HEK293 (cell line): ENCODE data around the gene WDR13.

Experiments
- CTCF ChIA-PET: fragments of 350-600 bp; formaldehyde crosslinking; extraction: SDS; loops from one replicate; lab custom pipeline; 2021; ENCODE audit warnings: antibody characterized with exemption; lab: Yijun Ruan, JAX
- POLR2A ChIA-PET: fragments of 300-600 bp; formaldehyde crosslinking; extraction: SDS; loops from one replicate; lab custom pipeline; 2020; ENCODE audit warnings: antibody characterized with exemption, inconsistent platforms; lab: Yijun Ruan, JAX
- H3K27ac ChIP-seq: fragments of 200-500 bp; sonication (Bioruptor generic); 2 replicates; pipeline ENCODE4 v1.5.1; 2014; ENCODE audit warnings: low read depth, low read length, control low read depth, inconsistent platforms; ENCODE audit errors: extremely low read depth
- H3K36me3 ChIP-seq, 2 experiments: fragments of 200-500 bp in 1 of 2; sonication (Bioruptor generic) in 1 of 2; 1 replicate in 1 of 2; 2 replicates in 1 of 2; pipeline ENCODE4 v1.5.1; 2014 to 2017; ENCODE audit warnings: inconsistent platforms in 2 of 2, low read length in 2 of 2; ENCODE audit not compliant: control insufficient read depth in 2 of 2, insufficient read depth in 1 of 2
- H3K4me1 ChIP-seq: fragments of 200-500 bp; sonication (Bioruptor generic); 2 replicates; pipeline ENCODE4 v1.5.1; 2014; ENCODE audit warnings: mild to moderate bottlenecking, low read length, inconsistent platforms; ENCODE audit not compliant: control insufficient read depth, insufficient read depth
- H3K4me3 ChIP-seq: 2 replicates; pipeline ENCODE4 v1.5.1; 2011; ENCODE audit warnings: low read depth, mild to moderate bottlenecking, control low read depth, low read length, moderate library complexity
- H3K9me3 ChIP-seq: fragments of 200-500 bp; sonication (Bioruptor generic); 2 replicates; pipeline ENCODE4 v1.5.1; 2014; ENCODE audit warnings: low read depth, low read length, inconsistent platforms; ENCODE audit not compliant: control insufficient read depth, insufficient read depth
- GLI2 ChIP-seq: fragments of 450-650 bp; formaldehyde crosslinking; IDR thresholded peaks from 2 replicates; pipeline ENCODE4; 2017; ENCODE audit warnings: missing biosample characterization, missing genetic modification characterization, low read depth, borderline replicate concordance
- GLIS1 ChIP-seq: fragments of 450-650 bp; formaldehyde crosslinking; IDR thresholded peaks from 2 replicates; pipeline ENCODE4 v1.5.1; 2016; ENCODE audit warnings: missing biosample characterization, missing genetic modification characterization
- SCRT1 ChIP-seq: fragments of 450-650 bp; formaldehyde crosslinking; IDR thresholded peaks from 2 replicates; pipeline ENCODE4 v1.5.1; 2016; ENCODE audit warnings: missing biosample characterization, missing genetic modification characterization, borderline replicate concordance
- SCRT2 ChIP-seq: fragments of 450-650 bp; formaldehyde crosslinking; IDR thresholded peaks from 2 replicates; pipeline ENCODE4 v1.5.1; 2016; ENCODE audit warnings: missing biosample characterization, missing genetic modification characterization
- ZFP3 ChIP-seq: fragments of 450-650 bp; formaldehyde crosslinking; IDR thresholded peaks from 2 replicates; pipeline ENCODE4 v1.5.1; 2016; ENCODE audit warnings: low read depth, missing biosample characterization, missing genetic modification characterization
- ZNF146 ChIP-seq: fragments of 450-650 bp; formaldehyde crosslinking; IDR thresholded peaks from 2 replicates; pipeline ENCODE4 v1.5.1; 2016; ENCODE audit warnings: missing biosample characterization, missing genetic modification characterization
- ZNF148 ChIP-seq: fragments of 450-650 bp; formaldehyde crosslinking; IDR thresholded peaks from 2 replicates; pipeline ENCODE4 v1.5.0; 2017; ENCODE audit warnings: missing biosample characterization, missing genetic modification characterization, borderline replicate concordance
- ZNF155 ChIP-seq: fragments of 450-650 bp; formaldehyde crosslinking; IDR thresholded peaks from 2 replicates; pipeline ENCODE4 v1.5.1; 2016; ENCODE audit warnings: missing biosample characterization, missing genetic modification characterization
- ZNF211 ChIP-seq: fragments of 450-650 bp; formaldehyde crosslinking; IDR thresholded peaks from 2 replicates; pipeline ENCODE4 v1.5.1; 2016; ENCODE audit warnings: low read depth, missing biosample characterization, missing genetic modification characterization
- ZNF221 ChIP-seq: fragments of 450-650 bp; formaldehyde crosslinking; IDR thresholded peaks from 2 replicates; pipeline ENCODE4 v1.5.1; 2017; ENCODE audit warnings: missing biosample characterization, missing genetic modification characterization, borderline replicate concordance
- ZNF223 ChIP-seq: fragments of 450-650 bp; formaldehyde crosslinking; IDR thresholded peaks from 2 replicates; pipeline ENCODE4 v1.5.1; 2016; ENCODE audit warnings: missing biosample characterization, missing genetic modification characterization
- ZNF311 ChIP-seq: fragments of 450-650 bp; formaldehyde crosslinking; IDR thresholded peaks from 2 replicates; pipeline ENCODE4 v1.5.1; 2017; ENCODE audit warnings: missing biosample characterization, missing genetic modification characterization, borderline replicate concordance
- ZNF354C ChIP-seq: fragments of 450-650 bp; formaldehyde crosslinking; IDR thresholded peaks from 2 replicates; pipeline ENCODE4 v1.5.1; 2016; ENCODE audit warnings: missing biosample characterization, missing genetic modification characterization, low read depth, borderline replicate concordance
- ZNF521 ChIP-seq: fragments of 450-650 bp; formaldehyde crosslinking; IDR thresholded peaks from 2 replicates; pipeline ENCODE4 v1.5.1; 2017; ENCODE audit warnings: missing biosample characterization, mild to moderate bottlenecking, missing genetic modification characterization
- ZNF529 ChIP-seq: fragments of 450-650 bp; formaldehyde crosslinking; IDR thresholded peaks from 2 replicates; pipeline ENCODE4 v1.5.1; 2017; ENCODE audit warnings: missing genetic modification characterization, missing biosample characterization; ENCODE audit not compliant: insufficient replicate concordance
- ZNF555 ChIP-seq: fragments of 450-650 bp; formaldehyde crosslinking; conservative IDR thresholded peaks from 2 replicates; pipeline ENCODE4 v1.5.1; 2017; ENCODE audit warnings: missing biosample characterization, mild to moderate bottlenecking, missing genetic modification characterization, inconsistent platforms
- ZNF558 ChIP-seq: fragments of 450-650 bp; formaldehyde crosslinking; IDR thresholded peaks from 2 replicates; pipeline ENCODE4 v1.5.1; 2016; ENCODE audit warnings: missing biosample characterization, missing genetic modification characterization
- ZNF596 ChIP-seq: fragments of 450-650 bp; IDR thresholded peaks from 2 replicates; pipeline ENCODE4 v1.5.0; 2018; ENCODE audit warnings: missing biosample characterization, mild to moderate bottlenecking, missing genetic modification characterization, moderate library complexity
- ZNF600 ChIP-seq: fragments of 450-650 bp; formaldehyde crosslinking; IDR thresholded peaks from 2 replicates; pipeline ENCODE4 v1.5.1; 2016; ENCODE audit warnings: missing biosample characterization, missing genetic modification characterization
- ZNF621 ChIP-seq: fragments of 450-650 bp; formaldehyde crosslinking; IDR thresholded peaks from 2 replicates; pipeline ENCODE4 v1.5.1; 2017; ENCODE audit warnings: missing biosample characterization, missing genetic modification characterization
- ZNF654 ChIP-seq: fragments of 450-650 bp; formaldehyde crosslinking; IDR thresholded peaks from 2 replicates; pipeline ENCODE4 v1.5.1; 2016; ENCODE audit warnings: low read depth, missing biosample characterization, missing genetic modification characterization
- ZNF660 ChIP-seq: fragments of 450-650 bp; IDR thresholded peaks from 2 replicates; pipeline ENCODE4 v1.5.1; 2018; ENCODE audit warnings: missing biosample characterization, mild to moderate bottlenecking, missing genetic modification characterization
- ZNF664 ChIP-seq: fragments of 450-650 bp; formaldehyde crosslinking; IDR thresholded peaks from 2 replicates; pipeline ENCODE4 v1.5.1; 2016; ENCODE audit warnings: missing biosample characterization, missing genetic modification characterization
- ZNF785 ChIP-seq: fragments of 450-650 bp; formaldehyde crosslinking; IDR thresholded peaks from 2 replicates; pipeline ENCODE4 v1.5.1; 2016; ENCODE audit warnings: missing biosample characterization, missing genetic modification characterization
- ZNF837 ChIP-seq: fragments of 450-650 bp; formaldehyde crosslinking; IDR thresholded peaks from 2 replicates; pipeline ENCODE4 v1.5.1; 2016; ENCODE audit warnings: missing biosample characterization, missing genetic modification characterization
- ZSCAN30 ChIP-seq: fragments of 450-650 bp; IDR thresholded peaks from 2 replicates; pipeline ENCODE4 v1.5.1; 2018; ENCODE audit warnings: missing biosample characterization, mild to moderate bottlenecking, missing genetic modification characterization, moderate library complexity
- TF ChIP-seq, protein P1 (sequence below): sonication (generic); formaldehyde crosslinking; IDR thresholded peaks from 2 replicates; pipeline ENCODE4 v1.8.1; 2022; ENCODE audit warnings: mild to moderate bottlenecking, moderate library complexity, missing genetic modification reagents

Gene WDR13

GRCh38 chrX:48599341-48599740 is 2.0 kb downstream of the WDR13 start (continued):
- TF ChIP-seq ZFP3 (tag by site-specific recombination): no peak
- no peak for TF ChIP-seq ZNF155
- TF ChIP-seq GLIS1 (tag by site-specific recombination): no peak
- TF ChIP-seq ZNF529 (tag by site-specific recombination): no peak
- no peak for TF ChIP-seq ZSCAN30 (tag by site-specific recombination)
- no peak for TF ChIP-seq ZNF558
- no peak for TF ChIP-seq ZNF211 (tag by site-specific recombination)

- ChIA-PET POLR2A (interaction anchor here (0.6 kb wide), 1 partner anchor 56 kb away, joined by 3 read pairs; no protein-coding TSS in a partner anchor), CTCF (no interaction called here)
- peaks cover 3% of the 10 kb centered on the region; the same call in 1 of the 2 replicates for H3K4me1 ChIP-seq
- H3K9me3 ChIP-seq: no peaks in the 10 kb centered on the region
- H3K4me3 ChIP-seq: no peak overlapping the region
- H3K27ac ChIP-seq: no peak overlapping the region
- peaks cover 0 to 63% of the 10 kb centered on the region in 2 experiments for H3K36me3 ChIP-seq
- TF ChIP-seq ZNF223 (tag by site-specific recombination) (no peak), ZNF148 (no peak), ZNF664 (tag by site-specific recombination) (no peak), ZNF654 (no peak), ZNF600 (tag by site-specific recombination) (no peak)
- TF ChIP-seq, protein P1, sequence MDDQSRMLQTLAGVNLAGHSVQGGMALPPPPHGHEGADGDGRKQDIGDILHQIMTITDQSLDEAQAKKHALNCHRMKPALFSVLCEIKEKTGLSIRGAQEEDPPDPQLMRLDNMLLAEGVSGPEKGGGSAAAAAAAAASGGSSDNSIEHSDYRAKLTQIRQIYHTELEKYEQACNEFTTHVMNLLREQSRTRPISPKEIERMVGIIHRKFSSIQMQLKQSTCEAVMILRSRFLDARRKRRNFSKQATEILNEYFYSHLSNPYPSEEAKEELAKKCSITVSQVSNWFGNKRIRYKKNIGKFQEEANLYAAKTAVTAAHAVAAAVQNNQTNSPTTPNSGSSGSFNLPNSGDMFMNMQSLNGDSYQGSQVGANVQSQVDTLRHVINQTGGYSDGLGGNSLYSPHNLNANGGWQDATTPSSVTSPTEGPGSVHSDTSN (CRISPR knock-in tag): no peak
Measured at GRCh38 chrX:48600226-48600625, 2.9 kb downstream of the WDR13 start.

DNA sequence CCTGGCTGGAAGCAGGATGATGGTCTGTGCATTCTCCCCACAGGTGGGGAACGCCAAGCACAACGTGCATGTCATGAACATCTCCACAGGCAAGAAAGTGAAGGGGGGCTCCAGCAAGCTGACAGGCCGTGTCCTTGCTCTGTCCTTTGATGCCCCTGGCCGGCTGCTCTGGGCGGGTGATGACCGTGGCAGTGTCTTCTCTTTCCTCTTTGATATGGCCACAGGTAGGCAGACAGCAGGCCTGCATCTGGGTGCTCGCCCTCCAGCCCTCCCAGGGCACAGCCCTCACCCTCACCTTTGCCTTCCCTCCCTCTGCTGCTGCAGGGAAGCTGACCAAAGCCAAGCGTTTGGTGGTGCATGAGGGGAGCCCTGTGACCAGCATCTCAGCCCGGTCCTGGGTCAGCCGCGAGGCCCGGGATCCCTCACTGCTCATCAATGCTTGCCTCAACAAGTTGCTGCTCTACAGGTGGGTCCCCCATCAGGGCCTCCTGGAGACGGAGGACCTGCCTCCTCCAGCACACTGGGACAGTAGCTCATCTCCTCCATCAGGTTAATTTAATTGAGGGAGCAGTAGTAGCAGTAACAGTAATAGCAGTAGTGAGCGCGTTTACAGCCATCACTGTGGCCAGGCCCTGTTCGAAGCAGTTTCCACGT is 4.6 kb downstream of the WDR13 start:
- TF ChIP-seq SCRT1 (tag by site-specific recombination) (peak; percentile 96), ZNF596 (tag by site-specific recombination) (no peak), ZNF521 (tag by site-specific recombination) (no peak), ZNF555 (tag by site-specific recombination) (no peak), ZNF785 (tag by site-specific recombination) (no peak), ZNF146 (tag by site-specific recombination) (no peak), ZNF660 (no peak), ZNF837 (tag by site-specific recombination) (no peak), ZNF354C (tag by site-specific recombination) (no peak), ZNF621 (tag by site-specific recombination) (no peak), ZNF221 (tag by site-specific recombination) (no peak), GLI2 (tag by site-specific recombination) (no peak), ZNF311 (tag by site-specific recombination) (no peak), SCRT2 (tag by site-specific recombination) (peak; percentile 92)
- ChIA-PET POLR2A (interaction anchor here (1.0 kb wide), 1 partner anchor 23 kb away, joined by 4 read pairs; no protein-coding TSS in a partner anchor), CTCF (interaction anchor here (0.6 kb wide), 1 partner anchor 8 kb away, joined by 3 read pairs; no protein-coding TSS in a partner anchor)
- Histone ChIP-seq H3K4me3 (no peak overlapping the region), H3K9me3 (no peaks in the 10 kb centered on the region), H3K27ac (no peak overlapping the region), H3K4me1 (peaks cover 3% of the 10 kb centered on the region; the same call in 1 of the 2 replicates), H3K36me3 (peaks cover 0 to 65% of the 10 kb centered on the region in 2 experiments)
